NCI-H446 treated with DMSO at 0.1 percent for 48 hours (cell line): ENCODE results near the gene LRRC4C.

ENCODE experiments used
- DNase-seq: peaks from one replicate; lab custom pipeline; 2025; lab: John Stamatoyannopoulos, UW

Gene LRRC4C

DNA sequence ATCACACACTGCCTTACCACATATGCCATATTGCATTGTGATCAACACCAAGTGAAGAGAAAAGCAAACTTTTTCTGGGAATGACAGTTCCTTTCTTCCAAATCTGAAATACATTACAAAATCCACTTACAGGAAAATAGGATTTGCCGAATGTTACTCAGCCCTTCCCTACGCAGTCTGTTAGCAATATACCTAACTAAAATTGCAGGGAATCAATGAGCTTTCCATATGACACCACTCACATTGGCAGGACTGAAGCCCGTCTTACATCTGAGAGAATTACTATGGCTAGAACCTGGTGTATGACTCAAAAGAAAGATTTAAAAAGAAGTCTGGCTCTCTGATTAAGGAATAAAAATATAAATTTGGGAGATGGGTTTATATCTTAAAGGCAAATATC lies 136.0 kb downstream of the LRRC4C start:
- no peak for DNase-seq

DNA sequence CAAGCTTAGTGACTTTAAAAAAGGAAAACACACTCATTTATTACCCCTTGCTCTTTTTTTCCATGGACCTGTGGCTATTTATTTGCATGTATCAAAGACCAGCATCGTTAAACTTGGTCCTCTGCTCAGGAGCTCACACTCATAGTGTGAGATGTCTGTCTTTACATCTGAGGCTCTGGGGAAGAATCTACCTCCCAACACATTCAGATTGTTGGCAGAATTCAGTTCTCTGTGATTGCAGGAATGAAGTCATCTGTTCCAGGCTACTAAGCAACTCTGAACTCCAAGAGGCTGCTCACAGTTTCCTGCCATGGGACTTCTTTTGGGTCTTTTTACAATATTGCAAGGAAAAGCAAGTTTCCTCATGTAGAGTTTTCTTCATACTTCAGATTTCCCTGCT lies 138.8 kb downstream of the LRRC4C start:
- no peak for DNase-seq

DNA sequence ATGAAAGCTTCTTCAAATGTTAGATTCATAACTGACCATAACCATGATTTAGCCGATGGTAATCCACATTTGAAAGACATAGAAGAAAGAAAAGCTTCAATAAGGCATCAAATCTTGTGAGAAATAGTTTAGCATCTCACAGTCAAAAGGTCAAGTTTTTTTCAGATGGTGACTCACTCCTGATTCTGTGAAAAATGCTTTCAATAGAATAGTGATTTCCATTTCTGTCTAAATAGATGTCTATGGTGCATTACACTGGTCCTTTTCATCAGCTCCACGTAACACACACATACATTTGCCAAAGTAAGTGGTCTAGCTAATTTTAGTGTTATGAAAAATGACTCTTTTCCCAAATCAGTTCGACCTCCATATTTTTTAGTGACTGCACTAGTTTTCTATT lies 139.2 kb downstream of the LRRC4C start:
- DNase-seq, result no peak

DNA sequence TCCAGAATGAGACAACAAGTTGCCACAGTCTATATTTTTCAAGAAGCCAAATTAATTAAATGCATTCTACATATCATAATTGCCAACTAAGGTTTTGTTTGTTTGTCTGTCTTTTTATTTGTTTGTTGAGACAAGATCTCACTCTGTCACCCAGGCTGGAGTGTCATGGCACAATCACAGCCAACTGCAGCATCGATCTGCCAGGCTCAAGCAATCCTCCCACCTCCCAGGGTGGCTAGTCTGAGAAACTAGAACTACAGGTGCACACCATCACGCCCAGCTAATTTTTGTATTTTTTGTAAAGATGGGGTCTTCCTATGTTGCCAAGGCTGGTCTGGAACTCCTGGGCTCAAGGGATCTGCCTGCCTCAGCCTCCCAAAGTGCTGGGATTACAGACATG lies 140.0 kb downstream of the LRRC4C start:
- no peak for DNase-seq

DNA sequence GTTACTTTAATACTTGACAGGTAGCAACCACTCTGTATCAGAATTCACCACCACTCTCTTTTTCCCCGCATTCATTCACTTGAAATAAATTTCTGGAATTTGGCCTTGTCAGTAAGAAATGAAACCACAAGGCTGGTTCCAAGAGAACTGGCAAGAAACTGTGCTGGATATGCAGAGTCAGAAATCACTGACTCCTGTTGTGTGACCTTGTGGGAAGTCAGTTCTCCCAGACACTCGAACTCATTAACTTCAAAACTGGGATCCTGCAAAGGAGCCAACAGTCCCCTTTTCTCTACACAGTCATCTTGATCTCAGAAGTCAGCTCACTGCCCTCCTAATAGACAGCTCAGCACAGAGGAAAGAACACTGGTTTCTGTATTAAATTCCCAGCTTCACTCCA lies 142.7 kb downstream of the LRRC4C start:
- DNase-seq, result no peak

DNA sequence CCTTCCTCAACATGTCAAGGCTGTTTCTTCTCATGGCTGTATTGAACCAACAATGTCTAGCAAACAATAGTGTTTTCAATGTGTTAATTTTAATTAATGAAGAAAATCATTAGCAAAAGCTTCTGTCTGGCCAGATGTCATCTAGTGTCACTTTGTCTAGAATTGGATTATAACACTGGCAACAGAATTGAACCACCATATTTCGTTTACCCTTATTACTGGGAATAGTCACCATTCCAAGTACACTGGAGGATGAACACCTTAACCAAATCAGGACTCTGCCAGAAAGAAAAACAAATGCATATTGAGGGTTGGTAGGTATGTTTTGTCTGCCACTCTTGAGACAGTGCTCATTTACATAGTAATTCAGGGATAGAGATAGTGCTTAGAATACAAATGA lies 146.2 kb downstream of the LRRC4C start:
- no peak for DNase-seq

DNA sequence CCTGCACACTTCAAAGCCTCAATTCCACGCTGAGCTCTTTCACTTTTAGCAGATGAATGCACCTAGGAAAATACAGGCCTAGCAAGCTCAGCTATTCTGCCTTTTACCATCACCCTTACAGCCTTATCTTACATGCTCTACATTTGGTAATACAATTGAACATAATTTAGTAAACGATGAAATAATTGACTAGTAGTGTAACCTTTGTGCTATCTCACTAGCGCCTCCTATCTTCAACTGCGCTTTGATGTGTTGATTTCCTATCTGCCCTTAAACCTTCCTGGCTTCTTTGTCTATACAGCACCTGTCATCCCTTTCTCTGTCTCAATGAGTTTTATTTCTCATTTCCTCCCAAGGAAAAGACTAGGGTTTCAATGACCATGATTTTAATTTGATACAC lies 149.7 kb downstream of the LRRC4C start:
- DNase-seq, result no peak

DNA sequence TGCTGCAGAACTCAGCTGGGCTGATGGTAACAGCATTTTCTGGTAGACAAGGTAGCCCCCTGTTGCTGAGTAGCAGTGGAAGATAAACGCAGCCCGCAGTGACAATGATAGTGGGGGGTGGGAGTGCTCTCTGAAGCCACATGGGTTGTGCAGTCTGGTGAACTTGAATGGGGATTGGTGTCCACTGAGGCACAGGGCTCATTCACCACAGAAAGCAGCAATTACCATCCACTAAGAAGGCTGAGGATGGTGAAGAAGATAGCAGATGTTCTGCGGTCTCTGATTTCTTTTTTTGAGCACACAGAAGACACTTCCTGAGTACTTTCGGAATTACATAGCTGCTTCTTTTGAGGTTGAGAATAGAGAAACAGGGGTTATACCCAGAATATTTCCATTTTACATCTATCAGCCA lies 150.3 kb downstream of the LRRC4C start:
- DNase-seq, result no peak

DNA sequence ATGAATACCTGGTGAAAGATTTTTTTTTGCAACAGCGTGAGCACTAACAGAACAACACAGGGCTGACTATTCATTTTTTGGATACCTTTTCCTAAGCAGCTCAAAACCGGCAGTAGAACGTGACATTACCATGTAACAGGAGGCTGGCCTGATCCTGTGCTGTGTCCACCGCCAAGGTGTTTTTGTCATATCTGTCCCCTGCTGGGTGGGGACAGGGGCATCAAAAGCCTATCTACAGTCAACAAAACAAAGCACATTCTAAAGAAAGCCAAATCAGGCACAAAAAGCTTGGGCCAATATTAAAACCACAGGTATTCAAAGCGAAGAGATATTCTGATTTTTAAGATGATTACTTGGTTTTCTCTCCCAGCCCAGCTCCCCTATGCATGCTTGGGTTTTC lies 151.2 kb downstream of the LRRC4C start:
- no peak for DNase-seq

DNA sequence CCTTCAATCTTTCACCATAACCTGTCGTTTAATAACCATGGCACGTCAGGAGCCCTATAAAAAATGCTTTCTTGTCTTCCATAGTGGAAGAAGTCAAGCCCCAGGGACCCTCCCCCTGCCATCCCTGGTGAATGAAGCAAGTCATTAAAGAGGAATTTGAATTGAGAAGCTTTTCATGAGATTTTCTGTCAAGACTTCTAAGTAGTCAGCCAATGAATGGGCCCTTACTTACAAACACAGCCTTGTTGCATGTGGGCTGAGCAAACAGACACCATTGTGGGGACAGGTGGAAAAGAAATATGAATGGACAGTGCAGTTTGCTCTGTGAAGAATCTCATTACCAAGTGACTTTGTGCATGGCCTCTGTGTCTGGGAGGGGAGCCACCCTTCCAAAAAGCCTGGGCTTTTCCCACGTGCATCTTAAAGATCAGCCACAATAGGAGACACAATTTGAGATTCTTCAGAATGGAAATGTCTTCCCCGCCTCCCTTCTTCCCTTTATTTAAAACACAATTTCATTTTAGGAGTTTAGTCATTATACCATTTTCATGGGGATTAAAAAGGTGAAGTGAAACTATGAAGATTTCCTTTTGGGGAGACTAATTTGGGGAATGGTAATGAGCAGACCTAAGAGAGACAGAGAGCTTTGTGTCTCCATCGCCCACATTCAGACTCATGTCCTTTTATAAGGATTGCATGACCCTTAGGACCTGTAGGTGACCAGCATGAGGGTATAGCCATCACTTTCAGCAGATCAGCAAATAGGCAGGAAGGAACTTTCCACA lies 152.0 kb downstream of the LRRC4C start:
- DNase-seq, result no peak

DNA sequence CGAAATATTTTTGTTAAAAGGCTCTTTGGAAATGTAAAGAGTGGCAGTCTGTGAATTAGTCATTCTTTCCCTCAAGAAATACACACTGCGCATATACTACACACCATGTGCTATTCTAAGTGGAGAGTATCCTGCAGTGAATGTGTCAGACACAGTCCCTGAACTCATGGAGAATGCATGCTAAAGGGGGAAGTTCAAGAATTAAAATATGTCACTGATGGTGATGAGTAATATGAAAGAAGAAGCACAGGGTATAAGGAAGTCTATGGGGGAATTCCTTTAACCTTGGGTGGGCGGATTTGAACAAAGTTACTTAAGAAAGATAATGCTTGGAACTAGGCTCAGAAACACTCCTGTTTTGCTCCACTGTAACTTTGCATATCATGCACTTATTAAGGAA lies 153.0 kb downstream of the LRRC4C start:
- no peak for DNase-seq

DNA sequence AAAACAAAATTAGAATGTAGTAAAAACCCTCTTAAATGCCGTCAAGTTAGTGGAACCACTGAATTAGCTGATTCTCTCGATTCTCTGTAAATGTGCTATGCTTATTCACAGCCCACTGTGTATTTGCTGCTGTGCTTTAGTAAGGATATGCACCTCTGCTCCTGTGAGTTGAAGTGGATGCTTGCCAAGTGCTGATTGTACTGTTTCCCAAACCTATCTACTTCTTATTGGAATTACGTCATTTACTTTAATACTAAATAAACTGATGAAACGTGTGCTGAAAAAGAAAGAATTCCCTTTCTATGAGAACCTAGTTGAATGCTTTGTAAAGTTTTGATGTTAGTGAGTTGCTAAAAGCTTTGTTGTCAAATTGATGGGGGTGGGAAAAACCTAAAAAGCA lies 158.4 kb downstream of the LRRC4C start:
- no peak for DNase-seq

DNA sequence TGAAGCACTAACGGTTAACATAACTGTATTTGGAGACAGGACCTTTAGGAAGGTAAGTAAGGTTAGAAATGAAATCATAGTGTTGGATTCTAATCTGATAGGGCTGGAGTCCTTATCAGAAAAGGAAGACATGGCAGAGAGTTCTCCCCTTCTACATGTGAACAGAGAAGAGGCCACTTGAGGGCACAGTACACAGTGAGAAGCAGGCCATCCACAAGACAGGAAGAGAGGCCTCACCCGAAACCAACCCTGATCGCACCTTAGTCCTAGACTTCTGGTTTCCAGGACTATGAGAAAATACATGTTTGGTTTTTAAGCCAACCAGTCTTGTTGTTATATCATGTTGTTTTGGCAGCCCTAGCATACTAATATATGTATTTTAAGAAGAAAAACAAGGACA lies 170.0 kb downstream of the LRRC4C start:
- DNase-seq, result no peak

DNA sequence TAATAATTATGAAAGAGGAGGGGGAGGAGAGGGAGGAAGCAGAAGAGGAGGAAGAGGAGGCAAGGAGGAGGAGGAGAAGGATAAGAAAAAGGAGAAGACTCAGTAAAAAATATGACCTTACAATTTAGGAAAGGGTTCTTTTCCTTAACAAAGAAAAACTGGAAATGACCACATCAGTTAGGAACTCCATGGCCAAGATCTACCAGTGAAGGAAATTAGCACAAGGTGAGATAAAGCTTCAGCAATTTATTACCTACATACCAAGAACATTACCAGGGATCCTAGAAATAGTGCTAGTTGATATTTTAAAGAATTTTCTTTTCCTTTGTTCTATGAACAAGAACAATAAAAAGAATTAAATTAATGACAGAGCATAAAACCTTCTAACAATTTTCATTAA lies 172.7 kb downstream of the LRRC4C start:
- no peak for DNase-seq

DNA sequence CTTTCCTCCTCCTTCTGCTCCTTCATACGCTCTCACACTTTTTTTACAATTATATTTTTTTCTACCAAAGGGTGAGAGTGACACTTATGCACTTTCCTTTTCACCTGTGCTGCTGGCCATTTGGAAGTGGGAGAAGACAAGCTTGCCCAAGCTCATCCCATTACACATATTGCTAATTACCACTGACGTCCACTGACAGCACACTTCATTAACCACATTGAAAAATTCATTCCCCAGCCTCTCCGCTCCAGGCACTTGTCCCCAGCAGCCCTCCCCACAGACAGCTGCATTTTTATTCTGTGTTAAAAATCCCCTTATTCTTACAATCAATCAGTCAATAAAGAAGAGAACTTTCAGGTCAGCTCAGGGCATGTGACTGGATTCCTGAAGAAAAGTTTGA lies 175.1 kb downstream of the LRRC4C start:
- DNase-seq, result no peak

DNA sequence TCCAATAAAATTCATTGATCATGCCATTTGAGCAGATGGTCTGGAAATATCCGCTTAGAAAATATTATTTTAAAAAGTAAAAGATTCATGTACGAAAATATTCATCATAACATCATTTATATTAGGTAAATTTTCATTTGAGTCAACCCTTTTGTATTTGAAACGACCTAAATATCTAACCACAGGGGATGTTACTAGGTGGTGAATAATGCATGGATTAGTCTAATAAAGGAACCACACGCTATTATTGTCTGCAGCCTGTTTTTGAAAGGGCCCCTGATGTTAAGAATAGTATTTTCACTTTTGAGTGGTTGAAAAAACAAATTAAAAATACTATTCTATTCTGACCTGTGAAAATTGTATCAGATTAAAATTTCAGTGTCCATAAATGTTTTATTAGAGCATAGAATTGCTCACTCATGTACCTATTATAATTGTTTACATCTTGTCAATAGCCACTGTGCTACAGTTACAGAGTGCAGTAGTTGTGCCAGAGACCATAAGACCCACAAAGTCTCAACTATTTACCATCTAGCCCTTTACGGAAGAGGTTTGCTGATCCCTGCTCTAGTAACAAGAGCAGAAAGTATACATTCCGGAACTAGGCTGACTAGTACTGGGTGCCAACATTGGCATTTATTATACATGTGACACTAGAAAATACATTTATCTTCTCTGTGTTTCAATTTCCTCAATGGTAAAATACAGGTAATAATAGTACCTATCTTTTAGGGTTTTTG lies 176.1 kb downstream of the LRRC4C start:
- DNase-seq, result no peak

DNA sequence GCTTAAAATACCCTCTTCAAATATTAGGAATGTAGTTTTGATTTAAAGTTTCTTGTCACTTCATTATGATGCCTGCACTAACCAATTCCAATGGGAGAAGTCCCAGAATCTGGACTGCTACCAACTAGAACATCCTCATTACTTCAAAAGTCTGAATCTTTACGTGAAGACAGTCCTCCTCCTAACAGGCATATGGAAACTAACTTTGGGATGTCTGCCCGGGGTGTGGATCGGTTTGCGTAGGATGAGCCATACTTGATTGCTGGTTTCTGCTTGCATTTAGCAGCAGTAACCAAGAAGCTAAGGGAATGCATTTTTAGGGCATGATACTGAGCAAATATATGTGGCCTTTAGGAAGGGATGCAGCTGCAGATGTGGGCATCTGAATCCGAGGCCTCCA lies 177.1 kb downstream of the LRRC4C start:
- no peak for DNase-seq

DNA sequence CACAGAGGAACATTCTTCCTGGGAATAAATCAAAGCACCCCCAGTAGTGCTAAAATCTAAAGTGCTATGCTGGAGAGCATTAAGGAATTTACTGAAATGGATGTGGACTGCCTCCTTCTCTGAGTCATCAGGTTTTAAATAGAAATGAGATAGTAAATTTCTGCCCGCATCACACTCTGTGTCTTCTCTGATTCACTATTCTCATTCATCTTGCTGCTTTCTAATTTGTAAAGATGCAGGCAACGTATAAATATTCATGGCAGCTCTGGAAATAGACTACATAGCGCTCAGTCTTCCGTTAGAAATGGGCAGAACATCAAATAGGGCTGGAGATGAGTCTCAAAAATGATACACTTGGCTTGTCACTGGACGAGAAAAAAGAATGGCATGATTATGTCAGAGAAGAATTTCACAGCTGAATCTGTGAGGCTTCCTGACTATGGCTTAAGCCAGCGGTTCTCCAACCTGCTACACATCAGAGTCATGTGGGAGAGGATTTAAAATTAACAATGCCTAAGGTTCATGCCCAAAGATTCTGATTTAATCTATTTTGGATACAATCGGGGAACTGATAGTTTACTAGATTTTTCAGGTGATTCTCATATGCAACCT lies 178.2 kb downstream of the LRRC4C start:
- no peak for DNase-seq

DNA sequence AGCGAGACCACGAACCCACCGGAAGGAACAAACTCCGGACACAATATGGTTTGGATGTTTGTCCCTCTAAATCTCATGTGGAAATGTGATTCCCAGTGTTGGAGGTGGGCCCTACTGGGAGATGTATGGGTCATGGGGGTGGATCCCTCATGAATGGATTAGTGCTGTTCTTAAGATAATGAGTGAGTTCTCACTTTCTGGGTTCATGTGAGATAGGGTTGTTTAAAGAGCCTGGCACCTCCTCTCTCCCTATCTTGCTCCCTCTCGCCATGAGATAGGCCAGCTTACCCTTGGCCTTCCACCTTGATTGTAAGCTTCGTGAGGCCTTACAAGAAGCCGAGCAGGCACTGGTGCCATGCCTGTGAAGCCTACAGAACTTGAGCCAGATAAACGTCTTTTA lies 184.6 kb downstream of the LRRC4C start:
- no peak for DNase-seq

DNA sequence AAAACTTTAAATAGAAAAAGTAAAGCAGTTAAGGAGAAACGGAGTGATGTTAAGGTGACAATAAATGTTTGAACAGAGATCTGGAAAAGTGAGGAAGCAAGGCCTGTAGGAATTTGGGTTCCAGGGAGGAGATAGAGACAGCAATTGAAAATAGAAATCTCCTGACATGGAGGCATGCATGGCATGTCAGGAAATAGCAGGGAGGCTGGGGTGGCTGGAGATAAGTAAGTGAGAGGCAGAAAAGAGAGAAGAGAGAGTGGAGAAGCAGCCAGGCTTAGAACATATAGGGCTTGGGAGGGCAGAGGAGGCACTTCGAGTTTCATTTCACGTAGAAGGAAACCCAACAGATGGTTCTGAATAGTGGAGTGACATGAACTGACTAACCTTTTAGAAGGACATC lies 185.5 kb downstream of the LRRC4C start:
- no peak for DNase-seq

DNA sequence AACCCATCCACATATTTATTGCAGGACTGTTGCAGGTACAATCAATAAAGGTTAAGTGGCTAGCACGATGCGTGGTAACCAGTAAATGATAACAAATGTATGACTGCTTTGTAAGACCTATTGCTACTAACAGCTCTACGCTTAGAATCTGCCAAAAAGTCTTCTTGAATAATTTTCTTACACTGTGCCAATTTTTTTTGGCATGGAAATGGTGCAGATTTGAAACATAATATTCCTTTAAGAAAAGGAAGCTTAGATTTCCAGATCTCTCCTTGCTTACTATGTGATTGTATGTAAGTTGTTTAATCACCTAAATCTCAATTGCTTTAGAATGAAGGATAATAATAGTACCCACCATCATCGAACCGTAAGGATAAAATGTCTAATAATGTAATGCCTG lies 192.0 kb downstream of the LRRC4C start:
- no peak for DNase-seq

DNA sequence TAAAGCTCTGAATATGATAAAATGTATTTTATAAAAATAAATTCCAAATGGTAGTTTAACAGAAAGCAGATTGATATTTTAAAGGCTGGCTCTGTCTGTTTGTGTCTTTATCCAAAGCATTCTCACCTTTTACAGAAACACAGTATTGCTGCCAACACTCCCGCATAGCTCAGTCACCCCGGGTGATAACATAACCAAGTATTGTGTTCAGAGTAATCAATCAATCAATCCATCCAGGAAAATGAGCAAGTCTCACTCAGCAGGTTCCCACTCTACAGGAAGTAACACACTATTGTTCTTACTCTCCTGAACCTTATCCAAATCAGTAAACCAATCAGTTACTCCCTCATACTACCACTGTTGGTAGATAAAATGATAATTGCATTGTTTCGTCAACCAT lies 203.4 kb downstream of the LRRC4C start:
- no peak for DNase-seq

DNA sequence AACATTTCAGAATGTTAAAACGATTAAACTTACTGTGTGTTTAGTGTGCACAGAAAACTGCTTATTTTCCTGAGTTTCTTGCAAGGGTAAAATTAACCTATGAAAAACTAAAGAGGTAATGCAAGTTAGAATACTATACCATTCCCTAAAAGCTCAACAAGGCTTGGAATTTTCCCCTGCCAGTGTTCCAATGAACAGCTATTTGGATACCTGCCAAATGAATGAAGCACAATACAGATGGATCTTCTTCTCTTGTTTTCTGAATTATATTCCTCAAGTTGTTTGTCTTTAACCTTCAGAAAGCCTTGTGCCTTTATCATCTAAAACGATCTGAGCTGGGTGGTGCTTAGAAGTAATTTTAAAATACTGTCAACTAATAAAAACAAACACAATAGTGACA lies 204.5 kb downstream of the LRRC4C start:
- no peak for DNase-seq
